PC-3 (cell line): ENCODE data around the gene RANBP1. TPM values are rescaled to one million over a fixed set of nuclear protein-coding genes. Genes with fewer than 3 reads are reported as not detected.

Source experiments
- ATAC-seq: fragments of 200-7000 bp; cut with Tn5 transposase; 2 replicates; pipeline ENCODE4 v1.9.1; 2020; ENCODE audit warnings: mild to moderate bottlenecking, moderate library complexity
- BruUV-seq: library from RNA; stranded (reverse); fragments of 400-500 nt; replicated peaks from 2 replicates; lab custom pipeline; 2021; lab: Mats Ljungman, UMichigan
- CTCF ChIA-PET: fragments of 300-600 bp; sonication (Branson Sonifier 250); formaldehyde crosslinking; loops from one replicate; lab custom pipeline; 2022; ENCODE audit warnings: antibody characterized with exemption; lab: Charles Lee
- POLR2A ChIA-PET: fragments of 300-600 bp; sonication (Branson Sonifier 250); formaldehyde crosslinking; loops from one replicate; lab custom pipeline; 2022; ENCODE audit warnings: antibody characterized with exemption; ENCODE audit not compliant: unreplicated experiment; lab: Charles Lee
- DNase-seq: peaks from one replicate; pipeline ENCODE4 v3.0.0-alpha.2; 2015
- H2AFZ ChIP-seq: fragments of 300-600 bp; sonication (generic); 2 replicates; pipeline ENCODE4 v1.6.0; 2016; ENCODE audit warnings: antibody characterized with exemption, low read length
- H3F3A ChIP-seq: fragments of 300-600 bp; sonication (generic); one replicate; pipeline ENCODE4 v1.6.0; 2017; ENCODE audit warnings: antibody characterized with exemption, low read length, control low read depth, mild to moderate bottlenecking; ENCODE audit not compliant: unreplicated experiment
- H3K27ac ChIP-seq: fragments of 300-600 bp; sonication (generic); 2 replicates; pipeline ENCODE4 v1.5.1; 2016; ENCODE audit warnings: mild to moderate bottlenecking, low read length
- H3K27me3 ChIP-seq: fragments of 300-600 bp; sonication (generic); 2 replicates; pipeline ENCODE4 v1.6.1; 2016; ENCODE audit warnings: low read length, mixed read lengths
- H3K36me3 ChIP-seq: fragments of 300-600 bp; sonication (generic); 2 replicates; pipeline ENCODE4 v1.6.1; 2016; ENCODE audit warnings: low read depth, mixed run types, low read length, mixed read lengths
- H3K4me1 ChIP-seq: fragments of 300-600 bp; sonication (generic); 2 replicates; pipeline ENCODE4 v1.5.1; 2016; ENCODE audit warnings: low read length; ENCODE audit not compliant: insufficient read depth
- H3K4me2 ChIP-seq: fragments of 300-600 bp; sonication (generic); 2 replicates; pipeline ENCODE4 v1.6.0; 2016; ENCODE audit warnings: low read length
- H3K4me3 ChIP-seq: fragments of 300-600 bp; sonication (generic); 2 replicates; pipeline ENCODE4 v1.5.1; 2016; ENCODE audit warnings: mild to moderate bottlenecking, low read length, mixed read lengths
- H3K79me2 ChIP-seq: fragments of 300-600 bp; sonication (generic); 2 replicates; pipeline ENCODE4 v1.6.1; 2017; ENCODE audit warnings: low read length, mixed read lengths
- H3K9ac ChIP-seq: fragments of 300-600 bp; sonication (generic); 2 replicates; pipeline ENCODE4 v1.6.0; 2016; ENCODE audit warnings: mild to moderate bottlenecking, low read length
- H3K9me2 ChIP-seq: fragments of 300-600 bp; sonication (generic); replicated peaks from 2 replicates; pipeline ENCODE4 v1.6.1; 2016; ENCODE audit warnings: mixed run types, low read length, mixed read lengths
- H3K9me3 ChIP-seq: fragments of 300-600 bp; sonication (generic); 2 replicates; pipeline ENCODE4 v1.6.1; 2016; ENCODE audit warnings: low read length, mixed read lengths
- H4K20me1 ChIP-seq: fragments of 300-600 bp; sonication (generic); 2 replicates; pipeline ENCODE4 v1.6.1; 2016; ENCODE audit warnings: low read length, mixed read lengths
- CTCF ChIP-seq: fragments of 300-600 bp; sonication (generic); conservative IDR thresholded peaks from 2 replicates; pipeline ENCODE4 v1.5.1; 2017; ENCODE audit warnings: antibody characterized with exemption, low read depth, mild to moderate bottlenecking, low read length
- EZH2 ChIP-seq: fragments of 300-600 bp; sonication (generic); IDR thresholded peaks from one replicate; pipeline ENCODE4 v1.6.1; 2017; ENCODE audit warnings: antibody characterized with exemption, mild to moderate bottlenecking, low read length; ENCODE audit not compliant: unreplicated experiment
- EZH2phosphoT487 ChIP-seq: fragments of 300-600 bp; sonication (generic); IDR thresholded peaks from 2 replicates; pipeline ENCODE4 v1.6.1; 2018; ENCODE audit warnings: mild to moderate bottlenecking, antibody characterized with exemption, low read length, borderline replicate concordance
- intact Hi-C: fragments of 100-400 bp; cut with micrococcal nuclease; formaldehyde crosslinking; loops from 2 replicates; pipeline ENCODE4 v1.9.0; 2023
- total RNA-seq: library from RNA; depleted of rRNA; stranded (reverse); fragments of >200 nt; gene quantifications from 2 replicates; pipeline ENCODE4 v1.2.3, GENCODE V29; 2014

Gene RANBP1
- total RNA-seq, 1 experiment from 2014 or later = 356 TPM

GRCh38 chr22:20160041-20160440, 44.1 kb downstream of the RANBP1 start:
- H3K36me3 ChIP-seq = no peaks in the 10 kb centered on the region; the same call in 1 of the 2 replicates
- H3K9me2 ChIP-seq = no peaks in the 10 kb centered on the region
- no peaks in the 10 kb centered on the region for H3K27me3 ChIP-seq
- no peak overlapping the region for H3K4me3 ChIP-seq
- no TSS peak for BruUV-seq
- H3K79me2 ChIP-seq = no peaks in the 10 kb centered on the region
- DNase-seq (no peak), ATAC-seq (no peak)
- ChIA-PET POLR2A (no interaction called here), CTCF (interaction anchor here (0.6 kb wide), 1 partner anchor 34 kb away, joined by 3 read pairs; no protein-coding TSS in a partner anchor)
- no peak overlapping the region for H3K9ac ChIP-seq
- no peaks in the 10 kb centered on the region for H4K20me1 ChIP-seq
- H3K4me2 ChIP-seq = no peak overlapping the region
- no peaks in the 10 kb centered on the region for H3K4me1 ChIP-seq
- no peak overlapping the region for H3K27ac ChIP-seq
- intact Hi-C loops = no loop called here
- H3K9me3 ChIP-seq = no peaks in the 10 kb centered on the region
- H2AFZ ChIP-seq = no peak overlapping the region
- no peak for TF ChIP-seq EZH2phosphoT487
- TF ChIP-seq EZH2 = no peak
- TF ChIP-seq CTCF = no peak
- no peaks in the 10 kb centered on the region for H3F3A ChIP-seq

GRCh38 chr22:20164863-20165262, 49.0 kb downstream of the RANBP1 start:
- Histone ChIP-seq H3K4me2 (no peak overlapping the region), H3K9ac (no peak overlapping the region), H4K20me1 (no peaks in the 10 kb centered on the region), H3F3A (no peaks in the 10 kb centered on the region), H2AFZ (no peak overlapping the region), H3K4me3 (no peak overlapping the region), H3K79me2 (no peaks in the 10 kb centered on the region), H3K9me2 (no peaks in the 10 kb centered on the region), H3K27ac (no peak overlapping the region), H3K9me3 (no peaks in the 10 kb centered on the region), H3K27me3 (no peaks in the 10 kb centered on the region), H3K36me3 (no peaks in the 10 kb centered on the region), H3K4me1 (no peaks in the 10 kb centered on the region)
- ATAC-seq (no peak), DNase-seq (no peak)
- POLR2A ChIA-PET = no interaction called here
- BruUV-seq = no TSS peak
- CTCF ChIA-PET = no interaction called here
- TF ChIP-seq CTCF = no peak
- TF ChIP-seq EZH2 = no peak
- no peak for TF ChIP-seq EZH2phosphoT487
- intact Hi-C loops = no loop called here

GRCh38 chr22:20165421-20165820, 49.5 kb downstream of the RANBP1 start:
- H3K27ac ChIP-seq = no peak overlapping the region
- POLR2A ChIA-PET = no interaction called here
- no peak overlapping the region for H3K4me3 ChIP-seq
- intact Hi-C loops = no loop called here
- H3K9me3 ChIP-seq = no peaks in the 10 kb centered on the region
- H3K9ac ChIP-seq = no peak overlapping the region
- CTCF ChIA-PET = no interaction called here
- ATAC-seq = no peak
- H3K27me3 ChIP-seq = no peaks in the 10 kb centered on the region
- H3K79me2 ChIP-seq = no peaks in the 10 kb centered on the region
- TF ChIP-seq EZH2phosphoT487 (no peak), CTCF (no peak), EZH2 (no peak)
- no peak overlapping the region for H2AFZ ChIP-seq
- no peak overlapping the region for H3K4me2 ChIP-seq
- H3K9me2 ChIP-seq = no peaks in the 10 kb centered on the region
- H3K36me3 ChIP-seq = no peaks in the 10 kb centered on the region
- no TSS peak for BruUV-seq
- no peak for DNase-seq
- H3F3A ChIP-seq = no peaks in the 10 kb centered on the region
- H4K20me1 ChIP-seq = no peaks in the 10 kb centered on the region
- no peaks in the 10 kb centered on the region for H3K4me1 ChIP-seq
